ENCODE measurements around the gene MSLN.

DNA sequence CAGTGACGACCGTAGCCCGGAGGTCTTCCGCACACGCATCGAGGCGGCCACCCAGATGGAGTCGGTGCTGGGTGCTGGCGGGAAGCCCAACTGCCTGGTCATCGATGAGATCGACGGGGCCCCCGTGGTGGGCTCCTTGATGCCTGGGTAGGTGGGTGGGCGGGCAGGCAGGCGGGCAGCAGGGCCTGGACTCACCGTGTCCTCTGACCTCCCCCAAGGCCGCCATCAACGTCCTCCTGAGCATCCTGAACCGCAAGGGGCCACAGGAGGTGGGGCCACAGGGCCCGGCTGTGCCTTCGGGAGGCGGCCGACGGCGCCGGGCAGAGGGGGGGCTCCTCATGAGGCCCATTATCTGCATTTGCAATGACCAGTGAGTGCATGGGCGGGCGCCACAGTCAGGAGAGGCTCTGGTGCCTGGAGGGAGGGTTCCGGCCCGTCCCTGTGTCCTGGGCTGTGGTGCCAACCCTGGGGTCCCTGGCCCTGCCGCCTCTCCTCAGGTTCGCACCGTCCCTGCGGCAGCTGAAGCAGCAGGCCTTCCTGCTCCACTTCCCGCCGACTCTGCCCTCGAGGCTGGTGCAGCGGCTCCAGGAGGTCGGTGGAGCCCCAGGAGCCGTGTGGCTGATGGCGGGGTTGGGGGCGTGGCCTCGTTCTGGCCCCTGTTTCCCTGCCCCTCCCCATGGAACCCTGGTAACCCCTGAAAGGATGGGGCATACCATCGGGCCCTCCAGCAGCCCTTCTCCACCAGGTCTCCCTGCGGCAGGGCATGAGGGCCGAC lies 31.9 kb downstream of the MSLN start:
- TF ChIP-seq, protein P1, sequence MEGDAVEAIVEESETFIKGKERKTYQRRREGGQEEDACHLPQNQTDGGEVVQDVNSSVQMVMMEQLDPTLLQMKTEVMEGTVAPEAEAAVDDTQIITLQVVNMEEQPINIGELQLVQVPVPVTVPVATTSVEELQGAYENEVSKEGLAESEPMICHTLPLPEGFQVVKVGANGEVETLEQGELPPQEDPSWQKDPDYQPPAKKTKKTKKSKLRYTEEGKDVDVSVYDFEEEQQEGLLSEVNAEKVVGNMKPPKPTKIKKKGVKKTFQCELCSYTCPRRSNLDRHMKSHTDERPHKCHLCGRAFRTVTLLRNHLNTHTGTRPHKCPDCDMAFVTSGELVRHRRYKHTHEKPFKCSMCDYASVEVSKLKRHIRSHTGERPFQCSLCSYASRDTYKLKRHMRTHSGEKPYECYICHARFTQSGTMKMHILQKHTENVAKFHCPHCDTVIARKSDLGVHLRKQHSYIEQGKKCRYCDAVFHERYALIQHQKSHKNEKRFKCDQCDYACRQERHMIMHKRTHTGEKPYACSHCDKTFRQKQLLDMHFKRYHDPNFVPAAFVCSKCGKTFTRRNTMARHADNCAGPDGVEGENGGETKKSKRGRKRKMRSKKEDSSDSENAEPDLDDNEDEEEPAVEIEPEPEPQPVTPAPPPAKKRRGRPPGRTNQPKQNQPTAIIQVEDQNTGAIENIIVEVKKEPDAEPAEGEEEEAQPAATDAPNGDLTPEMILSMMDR (IDR thresholded peaks at IDR 0.05; ENCODE audit: low read length): no peak
- no peak for TF ChIP-seq EZH2 (IDR thresholded peaks at IDR 0.05; ENCODE audit: borderline replicate concordance, low read length)

Data from OCI-LY1 (cell line).